Inflammatory macrophage treated with lipopolysaccharide for 4 hours (primary cell): ENCODE measurements around the gene AMBP.

Experiments used
- DNase-seq: peaks from one replicate; pipeline ENCODE4 v3.0.0-alpha.2; 2020

Gene AMBP

GRCh38 chr9:114078021-114078780, at the start of gene AMBP:
Gene AMBP, minus strand, starts transcription at chr9:114078300. Its CDS starts 91 bp downstream, at chr9:114078209.
- DNase-seq, result no peak

GRCh38 chr9:114126247-114127060, 48.4 kb upstream of the AMBP start:
- no peak for DNase-seq

- no peak for DNase-seq
Measured at GRCh38 chr9:114125476-114126013, 47.4 kb upstream of the AMBP start.

- no peak for DNase-seq
Measured at GRCh38 chr9:114124666-114125475, 46.8 kb upstream of the AMBP start.

- no peak for DNase-seq
Measured at GRCh38 chr9:114124138-114124537, 46.0 kb upstream of the AMBP start.

- DNase-seq, result no peak
Measured at GRCh38 chr9:114123031-114123977, 45.2 kb upstream of the AMBP start.

- no peak for DNase-seq
Measured at GRCh38 chr9:114122136-114123027, 44.3 kb upstream of the AMBP start.

GRCh38 chr9:114121227-114122135, 43.4 kb upstream of the AMBP start:
- DNase-seq, result no peak

- DNase-seq, result no peak
Measured at GRCh38 chr9:114120192-114121014, 42.3 kb upstream of the AMBP start.

GRCh38 chr9:114119242-114120191, 41.4 kb upstream of the AMBP start:
- DNase-seq, result no peak

- no peak for DNase-seq
Measured at GRCh38 chr9:114117996-114118830, 40.1 kb upstream of the AMBP start.

GRCh38 chr9:114117614-114117995, 39.5 kb upstream of the AMBP start:
- no peak for DNase-seq

GRCh38 chr9:114116126-114116747, 38.1 kb upstream of the AMBP start:
- DNase-seq, result no peak

- DNase-seq, result no peak
Measured at GRCh38 chr9:114115654-114116125, 37.6 kb upstream of the AMBP start.

GRCh38 chr9:114114364-114114763, 36.3 kb upstream of the AMBP start:
- no peak for DNase-seq
